Suprapubic skin (tissue), 4 donors: Measurements from ENCODE around the gene ADGRB3.

Experiments
- EP300 ChIP-seq: sonication (generic); formaldehyde crosslinking; IDR thresholded peaks from one replicate; pipeline ENCODE4 v1.6.1; 2017; ENCODE audit warnings: antibody characterized with exemption
- POLR2A ChIP-seq, 2 donors: fragments of 450-650 bp; IDR thresholded peaks; one replicate each; pipeline ENCODE4 v1.6.1; 2017; ENCODE audit warnings: antibody characterized with exemption in 2 of 2, mild to moderate bottlenecking in 2 of 2, moderate library complexity in 2 of 2
- POLR2AphosphoS5 ChIP-seq, 3 donors: sonication (generic); formaldehyde crosslinking; IDR thresholded peaks; one replicate each; pipeline ENCODE4 v1.6.1; 2017; ENCODE audit warnings: antibody characterized with exemption in 3 of 3
- TF ChIP-seq, protein P1 (sequence below), 2 donors: fragments of 200-600 bp in 1 of 2; fragments of 450-650 bp in 1 of 2; sonication (generic) in 1 of 2; IDR thresholded peaks; one replicate each; pipeline ENCODE4 v1.5.1; 2016 to 2019; ENCODE audit warnings: antibody characterized with exemption in 2 of 2, mild to moderate bottlenecking in 1 of 2, moderate library complexity in 1 of 2

DNA sequence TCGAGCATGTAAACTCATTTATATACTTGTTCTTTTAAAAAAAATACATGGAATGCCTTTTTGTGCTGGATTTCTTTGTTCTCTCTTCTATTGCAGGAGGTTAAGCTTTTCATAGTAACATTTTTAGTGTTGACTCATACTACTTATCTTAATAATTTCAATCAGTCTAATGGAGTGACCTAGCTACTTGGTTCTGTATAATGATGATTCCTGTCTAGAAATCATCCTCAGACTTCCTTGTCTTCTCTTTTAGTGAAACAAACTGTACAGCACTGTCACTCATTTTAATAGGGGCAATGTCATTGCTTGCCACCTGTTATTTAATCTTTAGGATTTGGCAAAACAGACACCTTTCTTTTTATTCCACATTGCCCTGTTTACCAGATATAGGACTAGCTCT is 62.3 kb downstream of the ADGRB3 start:
- TF ChIP-seq, protein P1, sequence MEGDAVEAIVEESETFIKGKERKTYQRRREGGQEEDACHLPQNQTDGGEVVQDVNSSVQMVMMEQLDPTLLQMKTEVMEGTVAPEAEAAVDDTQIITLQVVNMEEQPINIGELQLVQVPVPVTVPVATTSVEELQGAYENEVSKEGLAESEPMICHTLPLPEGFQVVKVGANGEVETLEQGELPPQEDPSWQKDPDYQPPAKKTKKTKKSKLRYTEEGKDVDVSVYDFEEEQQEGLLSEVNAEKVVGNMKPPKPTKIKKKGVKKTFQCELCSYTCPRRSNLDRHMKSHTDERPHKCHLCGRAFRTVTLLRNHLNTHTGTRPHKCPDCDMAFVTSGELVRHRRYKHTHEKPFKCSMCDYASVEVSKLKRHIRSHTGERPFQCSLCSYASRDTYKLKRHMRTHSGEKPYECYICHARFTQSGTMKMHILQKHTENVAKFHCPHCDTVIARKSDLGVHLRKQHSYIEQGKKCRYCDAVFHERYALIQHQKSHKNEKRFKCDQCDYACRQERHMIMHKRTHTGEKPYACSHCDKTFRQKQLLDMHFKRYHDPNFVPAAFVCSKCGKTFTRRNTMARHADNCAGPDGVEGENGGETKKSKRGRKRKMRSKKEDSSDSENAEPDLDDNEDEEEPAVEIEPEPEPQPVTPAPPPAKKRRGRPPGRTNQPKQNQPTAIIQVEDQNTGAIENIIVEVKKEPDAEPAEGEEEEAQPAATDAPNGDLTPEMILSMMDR (IDR thresholded peaks at IDR 0.05) = no peak
- no peak for TF ChIP-seq POLR2A (IDR thresholded peaks at IDR 0.05)
- TF ChIP-seq POLR2AphosphoS5 (IDR thresholded peaks at IDR 0.05) = no peak
- no peak for TF ChIP-seq EP300
